CD4-positive, alpha-beta T cell treated with Interferon gamma for 1 hour (primary cell): ENCODE results near the gene DAP3.
"Not testable (repeated sequence)": the region's sequence is repeated elsewhere in the genome, so short reads cannot be mapped to it uniquely, and the experiment has no call there.

Experiments used
- DNase-seq: peaks from one replicate; pipeline ENCODE4 v3.0.0-alpha.2; 2020

DAP3 gene

DNA sequence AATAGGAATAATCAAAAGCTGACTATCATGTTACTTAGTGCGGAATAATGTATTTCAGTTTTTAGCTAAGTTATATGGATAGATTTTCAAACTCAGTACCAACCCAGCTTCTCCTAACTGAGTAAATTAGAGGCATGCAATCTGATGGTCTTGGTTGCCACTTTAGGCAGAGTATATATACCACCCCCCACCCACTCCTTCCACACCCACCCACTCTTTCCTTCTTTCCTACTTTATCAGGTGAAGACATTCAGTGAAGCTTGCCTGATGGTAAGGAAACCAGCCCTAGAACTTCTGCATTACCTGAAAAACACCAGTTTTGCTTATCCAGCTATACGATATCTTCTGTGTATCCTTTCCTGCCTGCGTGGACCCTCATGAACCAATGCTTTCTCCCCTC is 36.3 kb downstream of the DAP3 start:
- no peak for DNase-seq

GRCh38 chr1:155729031-155729898 is 40.4 kb downstream of the DAP3 start:
- peak; percentile 12 for DNase-seq

- DNase-seq: no peak
Observed at GRCh38 chr1:155740995-155741394, 52.1 kb downstream of the DAP3 start.

- no peak for DNase-seq
Observed at GRCh38 chr1:155741908-155742307, 53.0 kb downstream of the DAP3 start.

- no peak for DNase-seq
Observed at GRCh38 chr1:155744711-155745283, 55.9 kb downstream of the DAP3 start.

DNA sequence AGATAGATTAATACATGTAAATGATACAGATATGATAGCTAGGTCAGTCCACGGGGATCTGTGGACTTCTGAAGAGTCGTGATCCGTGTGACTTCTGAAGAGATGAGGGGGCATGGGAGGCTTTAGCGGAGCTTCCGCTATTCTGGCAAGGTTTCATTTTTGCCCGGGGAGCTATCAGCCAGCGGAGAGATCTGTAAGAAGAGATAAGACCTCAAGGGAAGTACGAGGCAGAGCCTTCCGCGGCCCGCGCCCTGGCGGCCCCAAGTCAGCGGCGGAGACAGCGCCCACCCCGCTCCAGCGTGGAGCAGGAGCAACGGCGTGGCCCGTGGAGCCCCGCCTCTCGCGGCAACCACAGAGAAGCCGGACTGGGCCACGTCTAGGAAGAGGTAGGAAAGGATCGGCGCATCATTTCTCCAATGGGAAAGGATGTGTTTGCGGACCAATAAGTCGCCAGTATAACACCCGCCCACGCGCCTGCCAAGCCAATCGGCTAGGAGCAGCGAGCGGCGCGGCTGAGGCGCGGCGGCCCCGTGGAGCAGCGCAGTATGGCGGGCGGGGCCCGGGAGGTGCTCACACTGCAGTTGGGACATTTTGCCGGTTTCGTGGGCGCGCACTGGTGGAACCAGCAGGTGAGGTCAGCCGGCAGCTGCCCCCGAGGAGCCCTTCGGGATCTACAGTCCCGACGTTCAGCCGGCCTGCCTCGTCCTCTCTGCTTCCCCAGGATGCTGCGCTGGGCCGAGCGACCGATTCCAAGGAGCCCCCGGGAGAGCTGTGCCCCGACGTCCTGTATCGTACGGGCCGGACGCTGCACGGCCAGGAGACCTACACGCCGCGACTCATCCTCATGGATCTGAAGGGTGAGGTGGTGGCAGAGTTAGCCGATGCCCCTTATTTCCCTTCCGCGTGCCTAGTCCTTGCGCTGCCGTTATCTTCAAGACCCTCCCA is 56.7 kb downstream of the DAP3 start:
- peak; percentile 89 for DNase-seq

DNA sequence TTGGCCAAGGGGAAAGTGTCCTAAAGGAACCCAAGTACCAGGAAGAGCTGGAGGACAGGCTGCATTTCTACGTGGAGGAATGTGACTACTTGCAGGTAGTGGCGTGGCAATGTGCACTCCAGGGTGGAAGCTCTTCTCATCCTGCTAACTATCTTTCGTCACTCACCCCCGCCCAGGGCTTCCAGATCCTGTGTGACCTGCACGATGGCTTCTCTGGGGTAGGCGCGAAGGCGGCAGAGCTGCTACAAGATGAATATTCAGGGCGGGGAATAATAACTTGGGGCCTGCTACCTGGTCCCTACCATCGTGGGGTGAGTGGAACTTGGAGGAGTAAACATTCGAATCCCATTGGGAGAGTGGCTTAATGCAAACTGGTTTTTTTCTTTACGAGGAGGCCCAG is 58.7 kb downstream of the DAP3 start:
- DNase-seq: not testable (repeated sequence)

DNA sequence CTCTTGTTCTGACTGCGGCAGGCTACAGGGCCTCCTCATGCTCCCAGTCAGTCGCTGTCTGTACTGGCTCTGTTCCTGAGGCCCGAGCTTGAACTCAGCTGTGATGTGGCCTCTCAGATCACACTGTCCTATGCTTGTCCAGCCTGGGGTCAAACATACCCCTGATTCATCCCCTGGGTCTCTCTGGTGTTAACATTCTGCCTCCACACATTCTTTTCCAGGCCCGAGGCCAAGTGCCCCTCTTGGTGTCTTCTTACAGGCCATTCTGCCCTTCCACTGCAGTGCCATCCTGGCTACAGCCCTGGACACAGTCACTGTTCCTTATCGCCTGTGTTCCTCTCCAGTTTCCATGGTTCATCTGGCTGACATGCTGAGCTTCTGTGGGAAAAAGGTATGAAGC is 59.2 kb downstream of the DAP3 start:
- not testable (repeated sequence) for DNase-seq

GRCh38 chr1:155759017-155759416 is 70.1 kb downstream of the DAP3 start:
- DNase-seq: not testable (repeated sequence)

DNA sequence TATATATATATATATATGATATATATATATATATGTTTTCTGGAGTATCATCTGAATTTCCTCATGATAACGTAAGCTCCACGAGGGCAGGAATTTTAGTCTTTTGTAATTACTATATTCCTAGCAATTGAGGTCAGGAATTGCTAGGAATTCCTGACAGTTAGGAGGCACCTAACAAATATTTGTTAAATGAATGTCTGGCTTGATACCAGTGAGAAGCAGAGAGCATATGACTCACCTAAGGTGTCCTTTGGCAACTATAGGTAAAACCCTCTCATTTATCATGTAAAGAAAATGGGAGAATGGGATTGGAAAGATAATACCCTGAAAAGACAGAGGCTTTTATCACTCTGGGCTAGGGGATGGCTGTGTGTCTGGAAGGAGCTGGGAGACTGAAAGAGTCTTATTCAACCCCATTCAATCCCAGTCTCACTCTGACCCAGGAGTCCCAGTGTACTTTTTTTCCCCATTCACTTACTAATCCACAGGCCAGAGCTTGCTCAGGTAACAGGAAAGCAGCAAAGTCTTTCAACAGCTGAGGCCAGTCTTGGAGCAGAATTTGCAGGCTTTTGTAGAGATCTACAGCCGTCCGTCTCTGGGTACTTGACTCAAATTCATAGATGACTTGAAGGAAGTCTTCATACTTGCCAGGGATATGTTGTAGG is 71.2 kb downstream of the DAP3 start:
- DNase-seq: no peak

GRCh38 chr1:155760751-155761475 is 72.0 kb downstream of the DAP3 start:
- DNase-seq: no peak

DNA sequence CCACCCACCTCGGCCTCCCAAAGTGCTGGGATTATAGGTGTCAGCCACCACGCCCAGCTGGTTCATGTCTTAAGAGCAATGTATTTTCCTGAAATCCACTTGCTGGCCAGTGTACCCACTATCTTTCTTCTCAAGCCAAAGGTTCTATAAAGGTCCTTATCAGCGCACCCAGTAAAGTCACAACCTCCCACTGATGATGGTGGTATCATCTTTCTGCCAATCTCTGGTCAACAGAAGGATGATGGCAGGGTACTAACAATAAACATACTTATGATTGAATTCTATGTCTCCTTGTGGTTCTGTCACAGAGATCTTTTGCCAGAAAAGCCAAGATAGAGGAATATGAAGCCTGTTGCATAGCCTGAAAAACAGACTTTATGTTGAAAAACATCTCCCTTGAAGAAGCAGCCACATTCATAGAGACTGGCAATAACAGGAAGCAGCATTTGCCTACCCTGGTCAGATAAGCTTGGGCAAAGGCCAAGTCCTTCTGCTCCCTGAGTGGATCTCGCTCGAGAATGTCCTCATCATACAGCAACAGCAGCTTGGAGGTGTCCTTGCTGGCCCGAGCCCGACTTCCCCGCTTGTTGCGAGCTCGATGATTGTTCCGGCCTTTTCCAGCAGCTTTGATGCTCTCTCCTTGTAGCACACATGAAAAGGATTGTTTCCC is 73.0 kb downstream of the DAP3 start:
- no peak for DNase-seq

DNA sequence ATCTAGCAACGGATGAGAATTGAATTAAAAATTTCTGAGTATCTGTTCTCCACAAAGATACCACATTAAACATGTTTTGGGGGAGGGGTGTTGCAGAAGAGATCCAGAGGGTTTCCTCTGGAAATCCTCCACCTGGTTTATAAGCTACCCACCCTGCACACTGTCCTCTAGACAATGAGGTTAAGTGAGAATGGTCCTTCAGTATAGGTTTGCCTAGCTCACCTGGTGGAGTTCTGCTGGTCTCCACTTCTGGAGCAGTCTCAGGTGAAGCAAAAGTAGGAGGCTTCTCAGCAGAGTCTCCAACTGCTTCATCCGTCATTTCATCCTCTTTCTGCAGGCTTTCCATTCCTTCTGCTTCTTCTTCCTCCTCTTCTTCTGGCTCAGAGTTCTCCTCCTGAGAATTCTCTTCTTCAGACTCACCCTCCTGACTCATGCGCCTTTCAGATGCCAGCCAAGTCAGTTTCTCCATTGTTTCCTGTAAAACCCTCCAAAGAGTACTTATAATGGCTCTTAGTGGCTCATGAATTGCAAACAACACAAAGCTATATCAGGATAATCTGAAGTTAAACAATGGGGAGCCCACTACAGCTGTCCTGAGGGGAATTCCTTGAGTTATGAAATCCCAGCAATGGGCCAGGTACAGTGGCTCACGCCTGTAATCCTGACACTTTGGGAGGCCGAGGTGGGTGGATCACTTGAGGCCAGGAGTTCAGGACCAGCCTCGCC is 74.4 kb downstream of the DAP3 start:
- DNase-seq: not testable (repeated sequence)

DNA sequence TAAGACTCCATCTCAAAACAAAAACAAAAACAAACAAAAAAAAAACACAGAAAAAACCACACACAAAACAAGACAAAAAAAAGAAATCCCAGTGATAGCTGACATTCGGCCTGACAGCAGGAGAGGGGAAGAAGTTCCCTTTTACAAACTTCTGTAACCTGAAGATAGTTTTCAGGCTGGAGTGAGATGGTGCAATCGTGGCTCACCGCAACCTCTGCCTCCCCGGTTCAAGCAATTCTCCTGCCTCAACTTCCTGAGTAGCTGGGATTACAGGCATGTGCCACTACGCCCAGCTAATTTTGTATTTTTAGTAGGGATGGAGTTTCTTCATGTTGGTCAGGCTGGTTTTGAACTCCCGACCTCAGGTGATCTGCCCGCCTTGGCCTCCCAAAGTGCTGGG is 75.1 kb downstream of the DAP3 start:
- DNase-seq: not testable (repeated sequence)

DNA sequence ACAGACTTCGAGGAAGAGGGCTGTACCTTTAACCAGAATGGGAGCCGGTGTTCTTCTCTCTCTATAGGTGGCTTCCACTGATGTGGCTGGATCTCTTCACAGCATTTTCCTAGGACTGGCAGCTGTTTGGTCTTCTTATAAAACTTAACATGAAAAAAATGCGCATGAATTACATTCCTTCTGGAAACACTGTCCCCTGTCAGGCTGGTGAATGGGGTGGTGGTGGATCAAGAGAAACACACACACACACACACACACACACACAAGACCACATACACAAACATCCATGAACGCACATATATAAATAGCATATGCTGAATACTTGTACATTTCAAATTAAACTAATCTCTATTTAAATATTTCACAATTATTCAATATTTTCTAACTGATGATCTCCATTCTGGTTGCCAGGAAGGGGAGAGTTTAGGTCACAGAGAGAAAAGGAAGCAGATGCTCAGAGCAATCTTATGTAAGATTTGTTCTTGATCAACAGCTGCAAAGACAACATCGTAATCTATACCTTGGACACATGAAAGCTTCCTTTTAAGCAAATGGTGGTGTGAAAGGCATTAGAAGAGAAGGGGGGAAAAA is 78.6 kb downstream of the DAP3 start:
- DNase-seq: not testable (repeated sequence)

DNA sequence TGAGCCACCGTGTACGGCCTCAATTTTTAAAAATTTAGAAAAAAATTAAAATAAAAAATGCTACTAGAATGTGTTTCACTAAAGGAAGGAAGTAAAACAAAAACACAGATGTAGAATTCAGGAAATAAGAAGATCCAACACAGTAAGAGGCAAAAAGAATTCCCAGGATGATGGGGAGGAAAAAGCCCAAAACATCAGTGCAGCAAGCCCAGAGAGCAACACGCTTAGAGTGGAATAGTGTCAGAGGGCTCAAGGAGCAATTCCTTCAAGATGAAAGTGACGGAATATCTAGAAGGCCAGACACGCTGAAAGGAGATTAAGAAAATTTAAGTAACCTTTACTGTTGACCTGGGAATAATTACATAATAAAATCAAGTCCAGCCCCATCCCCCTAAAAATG is 80.4 kb downstream of the DAP3 start:
- DNase-seq: no peak

GRCh38 chr1:155773221-155773620 is 84.3 kb downstream of the DAP3 start:
- no peak for DNase-seq

- no peak for DNase-seq
Observed at GRCh38 chr1:155776414-155776813, 87.5 kb downstream of the DAP3 start.

GRCh38 chr1:155777582-155777981 is 88.7 kb downstream of the DAP3 start:
- no peak for DNase-seq
